Naive thymus-derived CD8-positive, alpha-beta T cell (primary cell): Measurements from ENCODE around the gene ADTRP. TPM values are rescaled to one million over a fixed set of nuclear protein-coding genes. Genes with fewer than 3 reads are reported as not detected.

Experiments
- ATAC-seq, 2 donors: fragments of 150-1000 bp; cut with Tn5 transposase in 1 of 2; sonication (Bioruptor Pico), chemical (Tn5 transposase) in 1 of 2; 1 replicate in 1 of 2; 2 replicates in 1 of 2; pipeline ENCODE4 v1.10.0; 2021; ENCODE audit warnings: mild to moderate bottlenecking in 2 of 2, moderate library complexity in 2 of 2
- POLR2A ChIA-PET: fragments of 350-600 bp; sonication (Branson Sonifier 250); formaldehyde crosslinking; loops from one replicate; lab custom pipeline; 2021; ENCODE audit warnings: antibody characterized with exemption; lab: Charles Lee
- DNase-seq, 10 donors: peaks; one replicate each; pipeline versions ENCODE4 v3.0.0 to v3.0.0-alpha.2; 2020 to 2022
- H3K27ac Mint-ChIP-seq, 10 donors: one replicate each; pipeline ENCODE4 v1.8.0; 2020 to 2022; ENCODE audit warnings: mild to moderate bottlenecking in 10 of 10, mixed read lengths in 10 of 10, moderate library complexity in 4 of 10, inconsistent platforms in 1 of 10
- H3K27me3 Mint-ChIP-seq, 5 donors: one replicate each; pipeline ENCODE4 v1.8.0; 2021 to 2022; ENCODE audit warnings: mixed read lengths in 5 of 5
- H3K36me3 Mint-ChIP-seq, 3 donors: one replicate each; pipeline ENCODE4 v1.8.0; 2020 to 2022; ENCODE audit warnings: mixed read lengths in 3 of 3, mild to moderate bottlenecking in 2 of 3, inconsistent platforms in 1 of 3
- H3K4me1 Mint-ChIP-seq, 4 donors: one replicate each; pipeline ENCODE4 v1.8.0; 2021 to 2022; ENCODE audit warnings: mixed read lengths in 4 of 4
- H3K4me3 Mint-ChIP-seq, 10 donors: one replicate each; pipeline ENCODE4 v1.8.0; 2020 to 2022; ENCODE audit warnings: mild to moderate bottlenecking in 10 of 10, mixed read lengths in 10 of 10, moderate library complexity in 6 of 10, inconsistent platforms in 1 of 10
- H3K9me3 Mint-ChIP-seq, 9 donors: one replicate each; pipeline ENCODE4 v1.8.0; 2020 to 2022; ENCODE audit warnings: mixed read lengths in 9 of 9, mild to moderate bottlenecking in 3 of 9, inconsistent platforms in 1 of 9, moderate library complexity in 1 of 9
- polyA plus RNA-seq, 3 donors: library from polyadenylated mRNA; unstranded; fragments of 300-500 nt; fragmentation: Illumina TruSeq; gene quantifications; one replicate each; pipeline ENCODE4 v1.2.3, GENCODE V29; 2021
- total RNA-seq, 8 experiments: library from RNA in 2 of 8; stranded (reverse) in 2 of 8; gene quantifications; one replicate each; pipeline ENCODE4 v1.2.3 and lab custom pipeline; 2021 to 2026

ADTRP gene
- total and polyA plus RNA-seq, 5 experiments from 2014 or later: 2.3 to 14.0 (median 7.2) TPM

GRCh38 chr6:11710311-11710761, 68.3 kb downstream of the ADTRP start:
- ATAC-seq (peak; percentile 74 to 82), DNase-seq (peak; percentile 15 to 82 (median 52))
- Mint-ChIP-seq H3K27ac (peak overlapping the region; percentile 95 to 100 (median 98)), H3K4me1 (peaks cover 49 to 75% (median 72%) of the 10 kb centered on the region in 4 donors), H3K36me3 (peaks cover 0 to 1% (median 0%) of the 10 kb centered on the region in 3 donors), H3K4me3 (peak overlapping the region; percentile 8 to 91 (median 79)), H3K9me3 (peaks cover 0 to 11% (median 0%) of the 10 kb centered on the region in 9 donors), H3K27me3 (no peaks in the 10 kb centered on the region)
- POLR2A ChIA-PET: interaction anchor here (1.0 to 3.1 kb wide), 6 partner anchors 10 to 299 kb away, joined by 3 to 25 read pairs (median 8); no protein-coding TSS in a partner anchor

- ATAC-seq: no peak
- POLR2A ChIA-PET: interaction anchor here (0.5 kb wide), 1 partner anchor 65 kb away, joined by 3 read pairs; no protein-coding TSS in a partner anchor
- H3K27ac Mint-ChIP-seq: peak overlapping the region in 2 of 10 donors; percentile 80 to 96
- peaks cover 0 to 11% (median 0%) of the 10 kb centered on the region in 9 donors for H3K9me3 Mint-ChIP-seq
- no peak for DNase-seq
- no peaks in the 10 kb centered on the region for H3K36me3 Mint-ChIP-seq
- H3K27me3 Mint-ChIP-seq: no peaks in the 10 kb centered on the region
- H3K4me1 Mint-ChIP-seq: peaks cover 29 to 52% (median 41%) of the 10 kb centered on the region in 4 donors
- H3K4me3 Mint-ChIP-seq: no peak overlapping the region
Measured at GRCh38 chr6:11706171-11706570, 72.4 kb downstream of the ADTRP start.

GRCh38 chr6:11705483-11705882, 73.1 kb downstream of the ADTRP start:
- DNase-seq (no peak), ATAC-seq (no peak)
- no peak overlapping the region for H3K4me3 Mint-ChIP-seq
- POLR2A ChIA-PET: interaction anchor here (1.2 kb wide), 1 partner anchor 9 kb away, joined by 4 read pairs; no protein-coding TSS in a partner anchor
- H3K36me3 Mint-ChIP-seq: no peaks in the 10 kb centered on the region
- peaks cover 0 to 11% (median 0%) of the 10 kb centered on the region in 9 donors for H3K9me3 Mint-ChIP-seq
- H3K27ac Mint-ChIP-seq: no peak overlapping the region
- peaks cover 26 to 51% (median 34%) of the 10 kb centered on the region in 4 donors for H3K4me1 Mint-ChIP-seq
- H3K27me3 Mint-ChIP-seq: no peaks in the 10 kb centered on the region

- H3K27me3 Mint-ChIP-seq: no peaks in the 10 kb centered on the region
- no peak for DNase-seq
- peaks cover 0 to 11% (median 0%) of the 10 kb centered on the region in 9 donors for H3K9me3 Mint-ChIP-seq
- H3K27ac Mint-ChIP-seq: no peak overlapping the region
- H3K4me1 Mint-ChIP-seq: peaks cover 22 to 51% (median 31%) of the 10 kb centered on the region in 4 donors
- ATAC-seq: no peak
- POLR2A ChIA-PET: interaction anchor here (1.2 kb wide), 1 partner anchor 9 kb away, joined by 4 read pairs; no protein-coding TSS in a partner anchor
- H3K4me3 Mint-ChIP-seq: no peak overlapping the region
- H3K36me3 Mint-ChIP-seq: no peaks in the 10 kb centered on the region
Measured at GRCh38 chr6:11705069-11705468, 73.5 kb downstream of the ADTRP start.

GRCh38 chr6:11703725-11704124, 74.9 kb downstream of the ADTRP start:
- peaks cover 18 to 47% (median 25%) of the 10 kb centered on the region in 4 donors for H3K4me1 Mint-ChIP-seq
- H3K9me3 Mint-ChIP-seq: peaks cover 0 to 5% (median 0%) of the 10 kb centered on the region in 9 donors
- no peaks in the 10 kb centered on the region for H3K27me3 Mint-ChIP-seq
- H3K4me3 Mint-ChIP-seq: no peak overlapping the region
- no peaks in the 10 kb centered on the region for H3K36me3 Mint-ChIP-seq
- peak overlapping the region in 2 of 10 donors; percentile 20 to 35 for H3K27ac Mint-ChIP-seq
- DNase-seq (no peak), ATAC-seq (no peak)
- POLR2A ChIA-PET: interaction anchor here (1.2 to 3.6 kb wide), 2 partner anchors 8 to 11 kb away, joined by 3 to 15 read pairs; no protein-coding TSS in a partner anchor

- POLR2A ChIA-PET: interaction anchor here (3.6 kb wide), 1 partner anchor 9 kb away, joined by 15 read pairs; no protein-coding TSS in a partner anchor
Measured at GRCh38 chr6:11702500-11703130, 76.0 kb downstream of the ADTRP start.

GRCh38 chr6:11702089-11702488, 76.5 kb downstream of the ADTRP start:
- POLR2A ChIA-PET: interaction anchor here (3.6 kb wide), 1 partner anchor 10 kb away, joined by 15 read pairs; no protein-coding TSS in a partner anchor
- Mint-ChIP-seq H3K9me3 (peaks cover 0 to 2% (median 0%) of the 10 kb centered on the region in 9 donors), H3K27me3 (no peaks in the 10 kb centered on the region), H3K36me3 (no peaks in the 10 kb centered on the region), H3K27ac (peak overlapping the region in 3 of 10 donors; percentile 37 to 66 (median 48)), H3K4me1 (peaks cover 9 to 39% (median 17%) of the 10 kb centered on the region in 4 donors), H3K4me3 (no peak overlapping the region)
- no peak for ATAC-seq
- no peak for DNase-seq

More at GRCh38 chr6:11702500-11703130, 76.0 kb downstream of the ADTRP start:
- no peak overlapping the region for H3K4me3 Mint-ChIP-seq
- DNase-seq (no peak), ATAC-seq (no peak)
- no peaks in the 10 kb centered on the region for H3K9me3 Mint-ChIP-seq
- H3K4me1 Mint-ChIP-seq: peaks cover 12 to 39% (median 18%) of the 10 kb centered on the region in 4 donors
- peak overlapping the region in 5 of 10 donors; percentile 9 to 66 (median 37) for H3K27ac Mint-ChIP-seq
- no peaks in the 10 kb centered on the region for H3K27me3 Mint-ChIP-seq
- no peaks in the 10 kb centered on the region for H3K36me3 Mint-ChIP-seq

- no peaks in the 10 kb centered on the region for H3K36me3 Mint-ChIP-seq
- DNase-seq: no peak
- H3K27ac Mint-ChIP-seq: peak overlapping the region in 2 of 10 donors; percentile 48 to 66
- H3K9me3 Mint-ChIP-seq: peaks cover 0 to 6% (median 0%) of the 10 kb centered on the region in 9 donors
- no peak overlapping the region for H3K4me3 Mint-ChIP-seq
- ATAC-seq: no peak
- no peaks in the 10 kb centered on the region for H3K27me3 Mint-ChIP-seq
- POLR2A ChIA-PET: interaction anchor here (1.0 to 3.6 kb wide), 2 partner anchors 10 to 308 kb away, joined by 4 to 15 read pairs; no protein-coding TSS in a partner anchor
- H3K4me1 Mint-ChIP-seq: peaks cover 9 to 39% (median 16%) of the 10 kb centered on the region in 4 donors
Measured at GRCh38 chr6:11701573-11701972, 77.0 kb downstream of the ADTRP start.

GRCh38 chr6:11700118-11700718, 78.4 kb downstream of the ADTRP start:
- Mint-ChIP-seq H3K4me1 (peaks cover 7 to 39% (median 14%) of the 10 kb centered on the region in 4 donors), H3K4me3 (no peak overlapping the region), H3K36me3 (no peaks in the 10 kb centered on the region), H3K27me3 (no peaks in the 10 kb centered on the region), H3K9me3 (peaks cover 0 to 6% (median 0%) of the 10 kb centered on the region in 9 donors), H3K27ac (peak overlapping the region in 1 of 10 donors; percentile 61)
- DNase-seq: peak in 4 of 10 donors; percentile 21 to 56 (median 45)
- POLR2A ChIA-PET: interaction anchor here (0.7 to 0.9 kb wide), 3 partner anchors 11 to 27 kb away, joined by 3 read pairs; no protein-coding TSS in a partner anchor
- peak; percentile 35 to 44 for ATAC-seq

GRCh38 chr6:11699576-11699975, 79.0 kb downstream of the ADTRP start:
- DNase-seq: no peak
- Mint-ChIP-seq H3K36me3 (no peaks in the 10 kb centered on the region), H3K9me3 (peaks cover 0 to 6% (median 0%) of the 10 kb centered on the region in 9 donors), H3K27me3 (no peaks in the 10 kb centered on the region), H3K4me1 (peaks cover 7 to 39% (median 14%) of the 10 kb centered on the region in 4 donors), H3K4me3 (no peak overlapping the region), H3K27ac (no peak overlapping the region)
- no peak for ATAC-seq
- POLR2A ChIA-PET: interaction anchor here (0.9 kb wide), 1 partner anchor 11 kb away, joined by 3 read pairs; no protein-coding TSS in a partner anchor

GRCh38 chr6:11692451-11693376, 85.9 kb downstream of the ADTRP start:
- Mint-ChIP-seq H3K27me3 (peaks cover 0 to 4% (median 0%) of the 10 kb centered on the region in 5 donors), H3K4me3 (no peak overlapping the region), H3K9me3 (peaks cover 0 to 6% (median 2%) of the 10 kb centered on the region in 9 donors), H3K27ac (no peak overlapping the region), H3K4me1 (peaks cover 0 to 7% (median 2%) of the 10 kb centered on the region in 4 donors), H3K36me3 (no peaks in the 10 kb centered on the region)
- POLR2A ChIA-PET: no interaction called here
- DNase-seq (no peak), ATAC-seq (no peak)
